GM12874 (cell line): ENCODE measurements around the gene LDB2.

Experiments used
- TF ChIP-seq, protein P1 (sequence below): IDR thresholded peaks from 2 replicates; pipeline ENCODE4 v1.5.1; 2011; ENCODE audit warnings: low read depth, mild to moderate bottlenecking, control low read depth, low read length, moderate library complexity; ENCODE audit not compliant: insufficient read depth

Gene LDB2

DNA sequence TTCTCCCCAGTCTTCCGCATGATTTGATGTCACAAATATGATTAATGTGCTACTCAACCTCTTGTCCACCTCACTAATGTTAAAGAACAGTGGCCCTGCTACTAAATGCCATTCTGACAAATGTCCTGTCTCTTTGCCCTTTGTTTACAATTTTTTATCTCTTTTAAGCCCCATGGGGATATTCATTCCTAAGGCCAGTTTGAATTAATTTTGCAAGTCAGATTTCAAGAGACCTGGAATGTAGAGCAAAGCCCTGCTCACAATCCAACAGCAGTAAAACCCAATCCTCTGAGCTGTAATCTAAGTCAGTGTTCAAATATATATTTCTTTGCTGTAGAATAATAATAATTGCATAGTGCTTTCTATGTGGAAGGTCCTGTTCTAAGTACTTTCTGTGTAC is 81.2 kb downstream of the LDB2 start:
- TF ChIP-seq, protein P1, sequence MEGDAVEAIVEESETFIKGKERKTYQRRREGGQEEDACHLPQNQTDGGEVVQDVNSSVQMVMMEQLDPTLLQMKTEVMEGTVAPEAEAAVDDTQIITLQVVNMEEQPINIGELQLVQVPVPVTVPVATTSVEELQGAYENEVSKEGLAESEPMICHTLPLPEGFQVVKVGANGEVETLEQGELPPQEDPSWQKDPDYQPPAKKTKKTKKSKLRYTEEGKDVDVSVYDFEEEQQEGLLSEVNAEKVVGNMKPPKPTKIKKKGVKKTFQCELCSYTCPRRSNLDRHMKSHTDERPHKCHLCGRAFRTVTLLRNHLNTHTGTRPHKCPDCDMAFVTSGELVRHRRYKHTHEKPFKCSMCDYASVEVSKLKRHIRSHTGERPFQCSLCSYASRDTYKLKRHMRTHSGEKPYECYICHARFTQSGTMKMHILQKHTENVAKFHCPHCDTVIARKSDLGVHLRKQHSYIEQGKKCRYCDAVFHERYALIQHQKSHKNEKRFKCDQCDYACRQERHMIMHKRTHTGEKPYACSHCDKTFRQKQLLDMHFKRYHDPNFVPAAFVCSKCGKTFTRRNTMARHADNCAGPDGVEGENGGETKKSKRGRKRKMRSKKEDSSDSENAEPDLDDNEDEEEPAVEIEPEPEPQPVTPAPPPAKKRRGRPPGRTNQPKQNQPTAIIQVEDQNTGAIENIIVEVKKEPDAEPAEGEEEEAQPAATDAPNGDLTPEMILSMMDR = no peak

DNA sequence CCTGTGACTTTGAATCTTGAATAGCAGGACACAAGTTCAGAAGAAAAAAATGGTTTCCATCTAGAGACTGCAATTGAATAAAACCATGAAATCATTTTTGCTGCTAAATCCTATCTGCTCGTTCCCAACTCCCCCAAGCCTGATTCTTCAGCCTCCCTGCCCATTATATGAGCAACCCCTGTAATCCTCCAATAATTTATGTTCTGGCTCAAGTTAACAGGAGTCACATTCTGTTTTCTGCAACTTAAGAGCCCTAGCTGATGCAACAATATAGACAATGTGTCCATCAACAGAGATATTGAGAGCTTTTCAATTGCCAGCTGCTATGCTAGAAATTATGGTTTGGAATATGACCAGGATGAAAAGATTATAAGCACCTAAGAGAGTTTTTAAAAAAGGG is 84.1 kb downstream of the LDB2 start:
- TF ChIP-seq, protein P1 = no peak

DNA sequence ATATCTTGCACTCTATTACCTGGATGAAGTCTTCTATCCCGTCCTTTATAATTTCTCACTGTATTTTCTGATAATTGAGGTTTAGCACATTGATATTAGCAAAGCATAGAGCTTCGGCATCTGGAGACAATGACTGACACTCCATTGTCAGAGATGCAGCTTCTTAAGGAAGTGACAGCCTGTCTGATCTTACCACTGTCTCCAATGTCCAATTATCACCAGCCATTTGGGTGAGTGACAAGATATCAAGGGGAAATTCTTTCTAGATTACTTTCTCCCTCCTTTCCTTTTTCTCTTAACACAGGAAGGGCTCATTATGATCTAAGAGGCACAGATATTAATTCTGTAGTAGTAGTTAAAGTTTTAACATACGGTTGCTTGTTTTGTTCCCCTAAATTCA is 86.4 kb downstream of the LDB2 start:
- TF ChIP-seq, protein P1 = no peak

DNA sequence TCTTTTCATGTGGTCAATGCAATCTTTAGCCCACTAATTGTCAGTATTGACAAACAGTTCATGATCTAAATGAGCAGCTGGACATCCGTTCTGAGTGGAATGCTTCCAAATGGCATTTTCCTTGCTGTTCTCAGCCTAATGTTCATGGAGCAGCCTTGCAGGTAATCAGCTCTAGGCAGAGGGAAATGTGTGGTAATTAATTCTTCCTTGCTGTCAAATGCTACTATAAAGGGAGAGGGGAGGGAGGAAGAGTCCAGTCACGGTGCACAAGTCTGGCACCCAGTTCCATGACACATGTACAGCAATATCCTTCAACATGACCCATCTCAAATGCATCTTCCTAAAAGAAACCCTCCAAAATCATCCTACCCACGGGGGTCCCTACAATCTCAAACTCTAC is 88.5 kb downstream of the LDB2 start:
- TF ChIP-seq, protein P1 = no peak

DNA sequence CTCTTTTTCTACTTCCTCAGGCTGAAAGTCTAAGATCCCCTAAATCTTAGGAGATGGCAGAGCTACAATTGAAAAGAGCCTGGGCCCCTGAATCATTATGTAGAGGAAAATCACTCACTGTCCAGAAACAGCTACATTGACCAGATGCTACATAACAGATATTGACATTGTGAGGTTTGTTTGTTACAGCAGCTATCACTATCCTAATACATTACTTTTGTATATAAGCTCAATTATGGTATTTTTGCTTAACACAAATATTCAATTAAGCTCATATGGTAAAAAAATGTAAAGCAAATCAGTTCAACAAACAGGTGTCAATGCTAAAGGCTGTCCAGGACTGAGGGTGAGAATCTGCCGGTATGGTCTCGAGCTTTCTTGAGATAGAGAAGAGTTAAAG is 89.4 kb downstream of the LDB2 start:
- TF ChIP-seq, protein P1 = no peak

DNA sequence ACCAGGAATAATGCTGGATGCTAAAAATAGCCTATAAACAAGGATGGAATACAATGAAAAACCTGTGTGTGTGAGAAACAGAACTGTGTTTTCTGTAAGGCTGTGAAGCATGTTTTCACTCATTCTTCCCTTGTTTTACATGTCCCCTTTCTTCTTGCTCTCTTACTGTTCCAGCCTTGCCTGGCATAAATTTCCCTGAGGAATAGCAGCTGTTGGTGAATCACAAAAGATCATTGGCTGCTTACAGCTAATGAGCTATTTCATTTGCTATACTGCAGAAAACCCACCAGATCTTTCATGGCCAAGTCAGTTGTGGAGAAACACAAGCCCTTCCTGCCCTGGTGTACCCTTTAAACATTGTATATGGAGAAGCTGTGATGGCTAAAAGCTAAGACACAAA is 91.1 kb downstream of the LDB2 start:
- TF ChIP-seq, protein P1 = no peak

DNA sequence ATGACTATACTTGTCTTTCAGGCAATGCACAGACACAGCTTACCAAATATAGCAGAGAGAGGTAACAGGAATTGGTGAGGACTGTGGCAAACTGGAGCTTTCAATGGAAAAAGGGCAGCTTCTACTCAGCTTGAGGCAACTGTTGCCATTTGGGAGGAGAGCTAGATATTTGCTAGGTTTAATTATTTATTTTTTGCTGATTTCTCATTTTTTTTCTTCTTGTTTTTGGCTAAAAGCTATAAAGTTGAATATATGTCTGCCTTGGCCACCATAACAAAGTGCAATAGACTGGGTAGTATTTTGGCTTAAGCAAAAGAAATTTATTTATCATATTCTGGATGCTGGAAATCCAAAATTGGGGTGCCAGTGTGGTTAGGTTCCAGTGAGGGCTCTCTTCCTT is 93.9 kb downstream of the LDB2 start:
- TF ChIP-seq, protein P1 = no peak

DNA sequence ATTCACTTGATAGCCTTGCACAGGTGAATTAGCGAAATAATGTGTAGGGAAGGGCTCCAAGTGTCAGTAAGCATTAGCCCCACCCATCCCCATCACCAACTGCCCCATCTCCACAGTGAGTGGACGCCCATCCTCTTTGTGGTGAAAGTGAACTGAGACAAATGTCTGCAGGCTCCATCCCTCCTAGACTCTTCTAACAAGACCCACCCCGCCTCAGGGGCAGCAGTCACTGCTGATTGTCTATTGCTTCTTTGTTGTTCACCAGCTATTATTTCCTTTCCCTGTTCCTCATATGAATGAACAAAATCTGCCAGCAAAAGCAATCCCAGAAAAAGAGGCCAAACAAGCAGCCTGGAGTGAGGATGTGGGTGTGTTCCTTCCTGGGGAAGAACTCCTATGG is 96.4 kb downstream of the LDB2 start:
- TF ChIP-seq, protein P1 = no peak
